K562 (cell line): ENCODE results near the gene CLASP1. TPM values are rescaled to one million over a fixed set of nuclear protein-coding genes. Genes with fewer than 3 reads are reported as not detected.

Source experiments
- ATAC-seq: fragments of 200-7000 bp; cut with Tn5 transposase; 3 replicates; pipeline ENCODE4 v1.9.1; 2020; ENCODE audit warnings: moderate library complexity
- BruUV-seq: library from RNA; stranded (reverse); fragments of 400-500 nt; replicated peaks from 2 replicates; lab custom pipeline; 2021; lab: Mats Ljungman, UMichigan
- CTCF ChIA-PET: fragments of 300-600 bp; formaldehyde crosslinking; extraction: SDS; loops from one replicate; lab custom pipeline; 2021; ENCODE audit warnings: low intra/inter-chr PET ratio; lab: Yijun Ruan, JAX
- POLR2A ChIA-PET: fragments of 300-600, 350-650 bp; sonication (Branson Sonifier 250); formaldehyde crosslinking; extraction: SDS; loops from one replicate; lab custom pipeline; 2021; ENCODE audit warnings: antibody characterized with exemption, inconsistent platforms; lab: Yijun Ruan, JAX
- DNase-seq, 4 experiments: peaks; one replicate each; pipeline versions ENCODE4 v3.0.0 to v3.0.0-alpha.2; 2011 to 2018; ENCODE audit warnings: low spot score in 3 of 4, mixed read lengths in 3 of 4; ENCODE audit errors: extremely low read depth in 1 of 4
- FAIRE-seq: peaks from 2 replicates; lab custom pipeline; 2011; peaks lifted over from hg19 to GRCh38; lab: Jason Lieb, UNC
- H2AFZ ChIP-seq: 2 replicates; pipeline ENCODE4 v1.6.0; 2011; ENCODE audit warnings: low read depth, low read length, control low read depth, inconsistent platforms
- H3K27ac ChIP-seq: fragments of 200-600 bp; 3 replicates; pipeline ENCODE4 v1.8.0; 2011; ENCODE audit warnings: low read depth, mild to moderate bottlenecking, control low read depth, inconsistent platforms, low read length, moderate library complexity, mixed read lengths; ENCODE audit errors: extremely low read depth
- H3K27me3 ChIP-seq, 2 experiments: fragments of 300-600 bp in 1 of 2; 2 replicates in 1 of 2; 3 replicates in 1 of 2; pipeline versions ENCODE4 v1.6.0 to v1.8.0; 2011; ENCODE audit warnings: inconsistent platforms in 2 of 2, low read length in 2 of 2, mild to moderate bottlenecking in 1 of 2, mixed read lengths in 1 of 2, moderate library complexity in 1 of 2; ENCODE audit not compliant: control insufficient read depth in 2 of 2, insufficient read depth in 2 of 2
- H3K36me3 ChIP-seq: fragments of 300-600 bp; 3 replicates; pipeline ENCODE4 v1.8.0; 2011; ENCODE audit warnings: mild to moderate bottlenecking, low read length, inconsistent platforms; ENCODE audit not compliant: control insufficient read depth, insufficient read depth
- H3K4me1 ChIP-seq, 2 experiments: fragments of 200-600 bp in 1 of 2; replicated peaks in 1 of 2; 2 replicates in 1 of 2; 3 replicates in 1 of 2; pipeline versions ENCODE4 v1.5.1 to v1.8.0; 2011; ENCODE audit warnings: inconsistent platforms in 2 of 2, low read length in 2 of 2, mild to moderate bottlenecking in 1 of 2, mixed read lengths in 1 of 2, moderate library complexity in 1 of 2; ENCODE audit not compliant: control insufficient read depth in 2 of 2, insufficient read depth in 2 of 2
- H3K4me2 ChIP-seq: 2 replicates; pipeline ENCODE4 v1.6.1; 2011; ENCODE audit warnings: low read length, control low read depth, inconsistent platforms, mixed read lengths; ENCODE audit not compliant: insufficient read depth
- H3K4me3 ChIP-seq: fragments of 200-600 bp; sonication (generic), shearing (Covaris generic); 2 replicates; pipeline ENCODE4 v1.5.1; 2016; ENCODE audit warnings: control low read depth, inconsistent platforms
- H3K79me2 ChIP-seq: fragments of 200-600 bp; 3 replicates; pipeline ENCODE4 v1.8.0; 2011; ENCODE audit warnings: low read length, inconsistent platforms; ENCODE audit not compliant: control insufficient read depth, insufficient read depth
- H3K9ac ChIP-seq, 2 experiments: 2 replicates each; pipeline versions ENCODE4 v1.6.0 to v1.6.1; 2011; ENCODE audit warnings: low read depth in 2 of 2, low read length in 2 of 2, control low read depth in 1 of 2, inconsistent platforms in 1 of 2, mild to moderate bottlenecking in 1 of 2, mixed read lengths in 1 of 2; ENCODE audit not compliant: insufficient read depth in 1 of 2
- H3K9me1 ChIP-seq: one replicate; pipeline ENCODE4 v1.6.0; 2011; ENCODE audit warnings: inconsistent platforms, mild to moderate bottlenecking, low read length, moderate library complexity; ENCODE audit not compliant: control insufficient read depth, insufficient read depth
- H3K9me3 ChIP-seq: replicated peaks from 2 replicates; pipeline ENCODE4 v1.5.1; 2011; ENCODE audit warnings: low read depth, low read length, inconsistent platforms; ENCODE audit not compliant: control insufficient read depth, insufficient read depth
- H4K20me1 ChIP-seq: replicated peaks from 2 replicates; pipeline ENCODE4 v1.6.1; 2011; ENCODE audit warnings: low read length, inconsistent platforms, mixed read lengths; ENCODE audit not compliant: control insufficient read depth, insufficient read depth
- AFF1 ChIP-seq, 2 experiments: fragments of 450-650 bp; IDR thresholded peaks; 2 replicates each; pipeline ENCODE4 v1.6.1; 2018; ENCODE audit warnings: mild to moderate bottlenecking in 2 of 2, low read depth in 1 of 2; ENCODE audit not compliant: partially characterized antibody in 2 of 2
- CBX8 ChIP-seq: fragments of 200-600 bp; sonication (generic); IDR thresholded peaks from 2 replicates; pipeline ENCODE4 v1.6.1; 2012; ENCODE audit warnings: borderline replicate concordance, mixed run types, low read depth, mild to moderate bottlenecking, moderate library complexity, mixed read lengths, low read length, control low read depth, inconsistent platforms; ENCODE audit not compliant: poor library complexity, severe bottlenecking; ENCODE audit errors: extremely low read depth
- FOXJ2 ChIP-seq: fragments of 200-800 bp; sonication (Bioruptor generic); IDR thresholded peaks from 2 replicates; pipeline ENCODE4 v1.6.1; 2016; ENCODE audit warnings: missing genetic modification characterization, missing compliant biosample characterization
- FOXP4 ChIP-seq: sonication (generic); formaldehyde crosslinking; IDR thresholded peaks from 2 replicates; pipeline ENCODE4 v1.8.0; 2022; ENCODE audit warnings: mild to moderate bottlenecking, missing genetic modification reagents, borderline replicate concordance
- SFPQ ChIP-seq: fragments of 200-400 bp; formaldehyde crosslinking; IDR thresholded peaks from 2 replicates; pipeline ENCODE4 v1.6.1; 2017; ENCODE audit warnings: mild to moderate bottlenecking, low read depth, low read length, moderate library complexity
- ZBTB17 ChIP-seq: fragments of 450-650 bp; formaldehyde crosslinking; IDR thresholded peaks from 2 replicates; pipeline ENCODE4 v1.4.0; 2020; ENCODE audit warnings: mild to moderate bottlenecking
- ZBTB49 ChIP-seq: sonication (generic); formaldehyde crosslinking; IDR thresholded peaks from 2 replicates; pipeline ENCODE4 v1.8.0; 2022; ENCODE audit warnings: missing genetic modification reagents, mild to moderate bottlenecking, borderline replicate concordance
- ZFP36 ChIP-seq: fragments of 150-350 bp; IDR thresholded peaks from 2 replicates; pipeline ENCODE4 v1.6.1; 2018; ENCODE audit warnings: low read length, low read depth; ENCODE audit not compliant: partially characterized antibody
- WGBS: fragments of 100-300 bp; shearing (Covaris generic); methylation state at CpG from one replicate; pipeline ENCODE4 v1.1.6; 2016; ENCODE audit warnings: low coverage, mixed read lengths; ENCODE audit not compliant: insufficient coverage; ENCODE audit errors: missing lambda C conversion rate; 5-methylcytosine and 5-hydroxymethylcytosine counted together
- in situ Hi-C: fragments of 300-500 bp; cut with MboI; formaldehyde crosslinking; loops from 4 replicates; pipeline ENCODE4 v1.15.0; 2018; ENCODE audit warnings: inconsistent platforms, mixed read lengths
- intact Hi-C: fragments of 100-400 bp; cut with micrococcal nuclease; formaldehyde crosslinking; loops from 2 replicates; pipeline ENCODE4 v1.14.2; 2022
- polyA plus RNA-seq, 8 experiments: library from polyadenylated mRNA; depleted of rRNA in 4 of 8; stranded (reverse) in 5 of 8; unstranded in 3 of 8; fragments of >200 nt; fragmentation: Nextera tagmentation in 2 of 8; fragmentation: Illumina TruSeq in 1 of 8; extraction: Ambion mirVana in 2 of 8; extraction: Trizol in 1 of 8; gene quantifications; 2 replicates each; pipeline versions ENCODE4 v1.2.1 to v1.2.3, GENCODE V29; 2011 to 2014; ENCODE audit warnings: inconsistent platforms in 1 of 8, missing spikeins in 1 of 8
- total RNA-seq, 7 experiments: library from RNA; depleted of rRNA in 6 of 7; stranded (reverse); fragments of >200 nt in 6 of 7; fragmentation: Illumina TruSeq in 2 of 7; extraction: Trizol in 2 of 7; gene quantifications; 2 replicates each; pipeline versions ENCODE4 v1.2.1 to v1.2.3, GENCODE V29; 2011 to 2021; ENCODE audit warnings: low replicate concordance in 1 of 7

The CLASP1 gene
- total and polyA plus RNA-seq, 9 of the 15 experiments (the other 6 are each of a cell fraction or from before 2014, with no cell fraction given) = 1.7 to 40.3 (median 20.7) TPM

GRCh38 chr2:121309801-121310200 is 339.5 kb downstream of the CLASP1 start:
- Histone ChIP-seq H3K4me3 (no peak overlapping the region), H3K4me1 (no peaks in the 10 kb centered on the region), H2AFZ (no peak overlapping the region), H3K79me2 (no peaks in the 10 kb centered on the region), H3K4me2 (no peak overlapping the region), H3K9me1 (no peaks in the 10 kb centered on the region), H3K9me3 (no peaks in the 10 kb centered on the region), H3K27ac (no peak overlapping the region), H3K27me3 (peaks cover 0 to 10% of the 10 kb centered on the region in 2 experiments; a peak in 3 of 5 replicates), H3K9ac (no peak overlapping the region), H3K36me3 (no peaks in the 10 kb centered on the region), H4K20me1 (no peaks in the 10 kb centered on the region; the same call in 1 of the 2 replicates)
- ATAC-seq = no peak
- intact Hi-C loops = no loop called here
- in situ Hi-C loops = no loop called here
- CTCF ChIA-PET = no interaction called here
- TF ChIP-seq CBX8 (no peak), ZBTB49 (no peak), ZBTB17 (no peak), ZFP36 (no peak), SFPQ (no peak), FOXJ2 (tag) (peak; percentile 76), AFF1 (IDR thresholded peaks at IDR 0.05; ENCODE audit: low read depth in 1 of 2, partially characterized antibody in 2 of 2) (no peak), FOXP4 (CRISPR knock-in tag) (no peak)
- POLR2A ChIA-PET = no interaction called here
- 0% methylated on average over 3 of the region's 3 CpGs for WGBS
- DNase-seq = peak in 1 of 4 experiments; percentile 3
- BruUV-seq = no TSS peak
- no peak for FAIRE-seq
